HEK293 (cell line): ENCODE data around the gene FIS1.

Experiments used
- BCL11A ChIP-seq: fragments of 450-650 bp; formaldehyde crosslinking; IDR thresholded peaks from 2 replicates; pipeline ENCODE4 v1.5.1; 2016; ENCODE audit warnings: low read depth, missing biosample characterization, missing genetic modification characterization
- KLF9 ChIP-seq: fragments of 450-650 bp; formaldehyde crosslinking; IDR thresholded peaks from 2 replicates; pipeline ENCODE4 v1.5.1; 2016; ENCODE audit warnings: missing biosample characterization, missing genetic modification characterization, low read depth
- TCF7L2 ChIP-seq: IDR thresholded peaks from 2 replicates; pipeline ENCODE4 v1.6.1; 2011; ENCODE audit warnings: low read depth, mild to moderate bottlenecking, inconsistent platforms, low read length, moderate library complexity, borderline replicate concordance
- ZBTB20 ChIP-seq: fragments of 450-650 bp; formaldehyde crosslinking; IDR thresholded peaks from 2 replicates; pipeline ENCODE4 v1.5.1; 2016; ENCODE audit warnings: missing biosample characterization, missing genetic modification characterization
- ZNF121 ChIP-seq: fragments of 450-650 bp; formaldehyde crosslinking; IDR thresholded peaks from 2 replicates; pipeline ENCODE4 v1.5.1; 2016; ENCODE audit warnings: missing biosample characterization, missing genetic modification characterization
- ZNF157 ChIP-seq: fragments of 450-650 bp; formaldehyde crosslinking; IDR thresholded peaks from 2 replicates; pipeline ENCODE4 v1.5.1; 2016; ENCODE audit warnings: missing biosample characterization, missing genetic modification characterization
- ZNF302 ChIP-seq: fragments of 450-650 bp; formaldehyde crosslinking; IDR thresholded peaks from 2 replicates; pipeline ENCODE4 v1.5.1; 2016; ENCODE audit warnings: missing biosample characterization, missing genetic modification characterization, low read depth
- ZNF510 ChIP-seq: fragments of 450-650 bp; formaldehyde crosslinking; IDR thresholded peaks from 2 replicates; pipeline ENCODE4 v1.5.1; 2018; ENCODE audit warnings: mild to moderate bottlenecking, missing genetic modification characterization, missing biosample characterization; ENCODE audit not compliant: insufficient replicate concordance
- ZNF776 ChIP-seq: fragments of 450-650 bp; formaldehyde crosslinking; IDR thresholded peaks from 2 replicates; pipeline ENCODE4 v1.5.0; 2017; ENCODE audit warnings: missing biosample characterization, missing genetic modification characterization, borderline replicate concordance
- ZSCAN16 ChIP-seq: fragments of 450-650 bp; formaldehyde crosslinking; IDR thresholded peaks from 2 replicates; pipeline ENCODE4 v1.5.1; 2016; ENCODE audit warnings: missing biosample characterization, missing genetic modification characterization
- TF ChIP-seq, protein P1 (sequence below): fragments of 450-650 bp; formaldehyde crosslinking; IDR thresholded peaks from 2 replicates; pipeline ENCODE4 v1.5.1; 2016; ENCODE audit warnings: missing biosample characterization, missing genetic modification characterization
- TF ChIP-seq, protein P2 (sequence below): sonication (generic); formaldehyde crosslinking; IDR thresholded peaks from 2 replicates; pipeline ENCODE4 v1.8.1; 2022; ENCODE audit warnings: mild to moderate bottlenecking, moderate library complexity, missing genetic modification reagents
- TF ChIP-seq, protein P3 (sequence below): fragments of 450-650 bp; formaldehyde crosslinking; IDR thresholded peaks from 2 replicates; pipeline ENCODE4 v1.5.1; 2016; ENCODE audit warnings: missing biosample characterization, missing genetic modification characterization, borderline replicate concordance
- TF ChIP-seq, protein P4 (sequence below): fragments of 450-650 bp; formaldehyde crosslinking; IDR thresholded peaks from 2 replicates; pipeline ENCODE4 v1.5.1; 2017; ENCODE audit warnings: missing biosample characterization, missing genetic modification characterization

DNA sequence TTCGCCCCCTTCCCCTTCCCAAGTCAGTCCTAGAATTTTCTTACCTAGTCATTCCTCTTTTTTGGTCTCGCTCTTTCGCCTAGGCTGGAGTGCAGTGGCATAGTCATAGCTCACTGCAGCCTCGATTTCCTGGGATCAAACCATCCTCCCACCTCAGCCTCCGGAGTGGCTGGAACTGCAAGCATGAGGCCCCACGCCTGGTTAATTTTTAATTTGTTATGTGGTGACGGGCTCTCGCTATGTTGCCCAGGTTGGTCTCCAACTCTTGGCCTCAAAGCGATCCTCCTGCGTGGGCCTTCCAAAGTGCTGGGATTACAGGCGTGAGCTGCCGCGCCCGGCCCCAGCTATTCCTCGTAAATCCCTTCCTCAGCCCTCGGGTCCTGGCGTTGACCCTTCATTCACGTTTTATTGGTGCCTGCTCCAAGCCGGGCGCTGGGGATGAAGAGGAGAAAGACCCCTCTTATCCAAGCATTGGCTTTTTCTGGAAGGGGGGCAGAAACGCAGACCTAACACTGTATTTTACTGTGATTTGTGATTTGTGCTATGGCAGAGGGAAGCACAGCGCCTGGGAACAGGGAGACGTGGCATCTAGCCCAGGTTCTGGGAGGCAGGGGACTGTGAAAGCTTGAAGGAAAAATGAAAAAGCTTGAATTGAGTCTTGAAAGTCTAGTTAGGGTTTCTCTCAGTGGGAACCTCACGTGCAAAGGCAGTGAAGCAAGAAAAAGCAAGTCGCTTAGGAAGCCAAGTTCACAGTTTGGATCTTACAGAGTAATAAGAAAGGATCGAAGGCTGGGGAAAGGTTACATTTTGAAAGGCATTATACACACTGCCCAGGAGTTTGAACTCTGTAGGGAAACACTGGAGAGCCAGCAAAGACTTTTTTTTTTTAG lies 26.4 kb downstream of the FIS1 start:
- TF ChIP-seq ZSCAN16 (tag by site-specific recombination), result no peak
- TF ChIP-seq TCF7L2, result no peak
- no peak for TF ChIP-seq BCL11A (tag by site-specific recombination)
- TF ChIP-seq, protein P1, sequence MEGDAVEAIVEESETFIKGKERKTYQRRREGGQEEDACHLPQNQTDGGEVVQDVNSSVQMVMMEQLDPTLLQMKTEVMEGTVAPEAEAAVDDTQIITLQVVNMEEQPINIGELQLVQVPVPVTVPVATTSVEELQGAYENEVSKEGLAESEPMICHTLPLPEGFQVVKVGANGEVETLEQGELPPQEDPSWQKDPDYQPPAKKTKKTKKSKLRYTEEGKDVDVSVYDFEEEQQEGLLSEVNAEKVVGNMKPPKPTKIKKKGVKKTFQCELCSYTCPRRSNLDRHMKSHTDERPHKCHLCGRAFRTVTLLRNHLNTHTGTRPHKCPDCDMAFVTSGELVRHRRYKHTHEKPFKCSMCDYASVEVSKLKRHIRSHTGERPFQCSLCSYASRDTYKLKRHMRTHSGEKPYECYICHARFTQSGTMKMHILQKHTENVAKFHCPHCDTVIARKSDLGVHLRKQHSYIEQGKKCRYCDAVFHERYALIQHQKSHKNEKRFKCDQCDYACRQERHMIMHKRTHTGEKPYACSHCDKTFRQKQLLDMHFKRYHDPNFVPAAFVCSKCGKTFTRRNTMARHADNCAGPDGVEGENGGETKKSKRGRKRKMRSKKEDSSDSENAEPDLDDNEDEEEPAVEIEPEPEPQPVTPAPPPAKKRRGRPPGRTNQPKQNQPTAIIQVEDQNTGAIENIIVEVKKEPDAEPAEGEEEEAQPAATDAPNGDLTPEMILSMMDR (tag by site-specific recombination), result no peak
- no peak for TF ChIP-seq ZNF121 (tag by site-specific recombination)
- TF ChIP-seq ZBTB20 (tag by site-specific recombination), result peak; percentile 17; the same call in 1 of the 2 replicates
- no peak for TF ChIP-seq ZNF157 (tag by site-specific recombination)
- no peak for TF ChIP-seq ZNF776 (tag by site-specific recombination)
- TF ChIP-seq KLF9 (tag by site-specific recombination), result peak; percentile 19; the same call in 1 of the 2 replicates
- TF ChIP-seq, protein P2, sequence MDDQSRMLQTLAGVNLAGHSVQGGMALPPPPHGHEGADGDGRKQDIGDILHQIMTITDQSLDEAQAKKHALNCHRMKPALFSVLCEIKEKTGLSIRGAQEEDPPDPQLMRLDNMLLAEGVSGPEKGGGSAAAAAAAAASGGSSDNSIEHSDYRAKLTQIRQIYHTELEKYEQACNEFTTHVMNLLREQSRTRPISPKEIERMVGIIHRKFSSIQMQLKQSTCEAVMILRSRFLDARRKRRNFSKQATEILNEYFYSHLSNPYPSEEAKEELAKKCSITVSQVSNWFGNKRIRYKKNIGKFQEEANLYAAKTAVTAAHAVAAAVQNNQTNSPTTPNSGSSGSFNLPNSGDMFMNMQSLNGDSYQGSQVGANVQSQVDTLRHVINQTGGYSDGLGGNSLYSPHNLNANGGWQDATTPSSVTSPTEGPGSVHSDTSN (CRISPR knock-in tag), result no peak
- no peak for TF ChIP-seq ZNF510
- TF ChIP-seq, protein P3, sequence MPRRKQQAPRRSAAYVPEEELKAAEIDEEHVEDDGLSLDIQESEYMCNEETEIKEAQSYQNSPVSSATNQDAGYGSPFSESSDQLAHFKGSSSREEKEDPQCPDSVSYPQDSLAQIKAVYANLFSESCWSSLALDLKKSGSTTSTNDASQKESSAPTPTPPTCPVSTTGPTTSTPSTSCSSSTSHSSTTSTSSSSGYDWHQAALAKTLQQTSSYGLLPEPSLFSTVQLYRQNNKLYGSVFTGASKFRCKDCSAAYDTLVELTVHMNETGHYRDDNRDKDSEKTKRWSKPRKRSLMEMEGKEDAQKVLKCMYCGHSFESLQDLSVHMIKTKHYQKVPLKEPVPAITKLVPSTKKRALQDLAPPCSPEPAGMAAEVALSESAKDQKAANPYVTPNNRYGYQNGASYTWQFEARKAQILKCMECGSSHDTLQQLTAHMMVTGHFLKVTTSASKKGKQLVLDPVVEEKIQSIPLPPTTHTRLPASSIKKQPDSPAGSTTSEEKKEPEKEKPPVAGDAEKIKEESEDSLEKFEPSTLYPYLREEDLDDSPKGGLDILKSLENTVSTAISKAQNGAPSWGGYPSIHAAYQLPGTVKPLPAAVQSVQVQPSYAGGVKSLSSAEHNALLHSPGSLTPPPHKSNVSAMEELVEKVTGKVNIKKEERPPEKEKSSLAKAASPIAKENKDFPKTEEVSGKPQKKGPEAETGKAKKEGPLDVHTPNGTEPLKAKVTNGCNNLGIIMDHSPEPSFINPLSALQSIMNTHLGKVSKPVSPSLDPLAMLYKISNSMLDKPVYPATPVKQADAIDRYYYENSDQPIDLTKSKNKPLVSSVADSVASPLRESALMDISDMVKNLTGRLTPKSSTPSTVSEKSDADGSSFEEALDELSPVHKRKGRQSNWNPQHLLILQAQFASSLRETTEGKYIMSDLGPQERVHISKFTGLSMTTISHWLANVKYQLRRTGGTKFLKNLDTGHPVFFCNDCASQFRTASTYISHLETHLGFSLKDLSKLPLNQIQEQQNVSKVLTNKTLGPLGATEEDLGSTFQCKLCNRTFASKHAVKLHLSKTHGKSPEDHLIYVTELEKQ (tag by site-specific recombination), result no peak
- TF ChIP-seq, protein P4, sequence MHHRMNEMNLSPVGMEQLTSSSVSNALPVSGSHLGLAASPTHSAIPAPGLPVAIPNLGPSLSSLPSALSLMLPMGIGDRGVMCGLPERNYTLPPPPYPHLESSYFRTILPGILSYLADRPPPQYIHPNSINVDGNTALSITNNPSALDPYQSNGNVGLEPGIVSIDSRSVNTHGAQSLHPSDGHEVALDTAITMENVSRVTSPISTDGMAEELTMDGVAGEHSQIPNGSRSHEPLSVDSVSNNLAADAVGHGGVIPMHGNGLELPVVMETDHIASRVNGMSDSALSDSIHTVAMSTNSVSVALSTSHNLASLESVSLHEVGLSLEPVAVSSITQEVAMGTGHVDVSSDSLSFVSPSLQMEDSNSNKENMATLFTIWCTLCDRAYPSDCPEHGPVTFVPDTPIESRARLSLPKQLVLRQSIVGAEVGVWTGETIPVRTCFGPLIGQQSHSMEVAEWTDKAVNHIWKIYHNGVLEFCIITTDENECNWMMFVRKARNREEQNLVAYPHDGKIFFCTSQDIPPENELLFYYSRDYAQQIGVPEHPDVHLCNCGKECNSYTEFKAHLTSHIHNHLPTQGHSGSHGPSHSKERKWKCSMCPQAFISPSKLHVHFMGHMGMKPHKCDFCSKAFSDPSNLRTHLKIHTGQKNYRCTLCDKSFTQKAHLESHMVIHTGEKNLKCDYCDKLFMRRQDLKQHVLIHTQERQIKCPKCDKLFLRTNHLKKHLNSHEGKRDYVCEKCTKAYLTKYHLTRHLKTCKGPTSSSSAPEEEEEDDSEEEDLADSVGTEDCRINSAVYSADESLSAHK (tag by site-specific recombination), result no peak; the same call in 1 of the 2 replicates
- TF ChIP-seq ZNF302 (tag by site-specific recombination), result no peak
